ENCODE results near the gene GNB1L.

GNB1L gene

DNA sequence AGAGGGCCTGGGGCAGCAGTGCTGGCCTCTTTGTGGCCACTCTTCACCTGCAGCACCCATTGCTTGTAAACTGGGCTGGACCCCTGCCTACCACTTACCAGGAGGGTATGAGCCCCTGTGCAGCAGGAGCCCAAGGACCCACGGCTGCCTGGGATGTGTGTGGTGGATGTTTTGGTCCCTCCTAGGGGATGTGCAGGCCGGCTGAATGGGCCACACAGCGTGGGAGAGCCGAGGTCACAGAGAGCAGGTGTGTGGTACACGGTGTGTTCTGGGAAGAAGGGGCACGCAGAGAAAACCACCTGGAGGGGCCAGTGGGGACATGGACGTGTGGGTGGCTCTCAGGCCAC lies 19.3 kb upstream of the GNB1L start:
- peaks cover 9% of the 10 kb centered on the region for H3K4me1 ChIP-seq (ENCODE audit: insufficient read depth, insufficient read length)
- no peak for DNase-seq (ENCODE audit: low read depth, low spot score)
- no peaks in the 10 kb centered on the region for H3K9me3 ChIP-seq (ENCODE audit: insufficient read depth, low read length)
- H3K4me3 ChIP-seq (ENCODE audit: insufficient read length, low read depth): no peak overlapping the region
- H3K36me3 ChIP-seq (ENCODE audit: insufficient read depth, insufficient read length, low read length): peaks cover 38% of the 10 kb centered on the region
- no peak for TF ChIP-seq YY1 (IDR thresholded peaks at IDR 0.05; ENCODE audit: insufficient read depth, insufficient read length)
- no peak for TF ChIP-seq ZNF274 (IDR thresholded peaks at IDR 0.05; ENCODE audit: low read depth, low read length)
- no peak for TF ChIP-seq SUZ12 (IDR thresholded peaks at IDR 0.05; ENCODE audit: extremely low read depth, insufficient read depth, insufficient read length)
- H3K9ac ChIP-seq (ENCODE audit: insufficient read length, low read depth): no peak overlapping the region
- no peaks in the 10 kb centered on the region for H3K27me3 ChIP-seq (ENCODE audit: insufficient read depth, insufficient read length)

DNA sequence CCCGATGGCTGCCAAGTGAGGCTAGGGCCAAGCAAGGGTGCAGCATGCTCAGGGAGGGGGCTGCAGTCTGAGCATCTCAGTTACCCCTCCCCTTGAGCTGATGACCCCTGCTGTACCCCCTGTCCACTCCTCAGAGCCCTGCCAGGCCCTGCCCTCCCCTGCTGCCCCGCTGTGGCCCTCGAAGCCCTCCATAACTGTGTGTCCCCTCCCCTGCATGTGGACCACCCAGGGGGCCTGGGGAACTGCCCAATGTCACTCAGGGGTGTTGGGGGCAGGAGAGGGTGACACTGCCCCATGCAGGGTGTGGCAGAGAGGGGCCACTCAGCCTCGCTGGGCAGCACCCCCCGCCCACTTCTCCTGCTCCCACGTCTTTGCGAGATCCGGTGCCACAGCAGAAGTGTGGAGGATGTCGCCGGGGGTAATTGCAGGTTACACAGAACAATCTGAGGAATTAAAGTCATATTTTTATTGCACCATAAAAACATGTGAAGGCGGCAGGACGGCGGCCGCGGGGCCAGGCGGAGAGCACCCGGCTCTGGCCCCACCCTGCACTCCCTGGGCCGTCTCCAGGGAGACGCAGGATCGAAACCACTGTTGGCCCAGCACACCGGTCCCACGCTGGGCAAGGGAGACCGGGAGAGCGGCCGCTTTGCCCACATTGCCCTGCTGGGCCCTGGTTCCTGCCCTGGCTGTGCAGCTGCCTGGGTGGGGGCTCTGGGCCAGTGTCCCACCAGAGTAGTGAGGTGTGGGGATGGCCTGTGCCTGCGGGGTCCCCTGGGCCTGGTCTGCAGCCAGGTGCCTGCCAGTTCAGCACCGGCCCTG lies 18.7 kb upstream of the GNB1L start:
- DNase-seq (ENCODE audit: low read depth, low spot score): no peak
- Histone ChIP-seq H3K9ac (ENCODE audit: insufficient read length, low read depth) (no peak overlapping the region), H3K27me3 (ENCODE audit: insufficient read depth, insufficient read length) (no peaks in the 10 kb centered on the region), H3K4me1 (ENCODE audit: insufficient read depth, insufficient read length) (peaks cover 9% of the 10 kb centered on the region), H3K36me3 (ENCODE audit: insufficient read depth, insufficient read length, low read length) (peaks cover 33% of the 10 kb centered on the region), H3K9me3 (ENCODE audit: insufficient read depth, low read length) (no peaks in the 10 kb centered on the region), H3K4me3 (ENCODE audit: insufficient read length, low read depth) (no peak overlapping the region)
- TF ChIP-seq ZNF274 (IDR thresholded peaks at IDR 0.05; ENCODE audit: low read depth, low read length) (no peak), YY1 (IDR thresholded peaks at IDR 0.05; ENCODE audit: insufficient read depth, insufficient read length) (no peak), SUZ12 (IDR thresholded peaks at IDR 0.05; ENCODE audit: extremely low read depth, insufficient read depth, insufficient read length) (no peak)

DNA sequence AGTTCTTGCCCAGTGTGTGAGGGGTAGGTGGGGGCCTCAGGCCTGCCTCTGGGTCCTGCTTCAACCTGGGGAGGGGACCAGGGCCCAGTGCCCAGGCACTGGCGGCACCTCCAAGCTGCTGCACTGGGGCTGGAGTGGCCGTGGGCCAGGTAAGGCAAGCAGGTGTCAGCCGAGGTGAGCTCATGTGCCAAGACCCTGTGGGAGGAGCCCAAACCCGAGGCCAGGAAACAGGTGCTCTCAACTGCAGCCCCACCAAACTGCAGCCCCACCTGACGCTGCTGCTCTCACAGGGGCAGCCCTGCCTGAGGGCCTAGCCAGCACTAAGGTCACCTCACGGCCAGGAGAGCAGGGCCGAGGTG lies 18.1 kb upstream of the GNB1L start:
- H3K27me3 ChIP-seq (ENCODE audit: insufficient read depth, insufficient read length): no peaks in the 10 kb centered on the region
- peaks cover 27% of the 10 kb centered on the region for H3K36me3 ChIP-seq (ENCODE audit: insufficient read depth, insufficient read length, low read length)
- DNase-seq (ENCODE audit: low read depth, low spot score): no peak
- H3K9ac ChIP-seq (ENCODE audit: insufficient read length, low read depth): no peak overlapping the region
- no peak overlapping the region for H3K4me3 ChIP-seq (ENCODE audit: insufficient read length, low read depth)
- TF ChIP-seq YY1 (IDR thresholded peaks at IDR 0.05; ENCODE audit: insufficient read depth, insufficient read length) (no peak), SUZ12 (IDR thresholded peaks at IDR 0.05; ENCODE audit: extremely low read depth, insufficient read depth, insufficient read length) (no peak), ZNF274 (IDR thresholded peaks at IDR 0.05; ENCODE audit: low read depth, low read length) (no peak)
- no peaks in the 10 kb centered on the region for H3K9me3 ChIP-seq (ENCODE audit: insufficient read depth, low read length)
- H3K4me1 ChIP-seq (ENCODE audit: insufficient read depth, insufficient read length): peaks cover 6% of the 10 kb centered on the region

DNA sequence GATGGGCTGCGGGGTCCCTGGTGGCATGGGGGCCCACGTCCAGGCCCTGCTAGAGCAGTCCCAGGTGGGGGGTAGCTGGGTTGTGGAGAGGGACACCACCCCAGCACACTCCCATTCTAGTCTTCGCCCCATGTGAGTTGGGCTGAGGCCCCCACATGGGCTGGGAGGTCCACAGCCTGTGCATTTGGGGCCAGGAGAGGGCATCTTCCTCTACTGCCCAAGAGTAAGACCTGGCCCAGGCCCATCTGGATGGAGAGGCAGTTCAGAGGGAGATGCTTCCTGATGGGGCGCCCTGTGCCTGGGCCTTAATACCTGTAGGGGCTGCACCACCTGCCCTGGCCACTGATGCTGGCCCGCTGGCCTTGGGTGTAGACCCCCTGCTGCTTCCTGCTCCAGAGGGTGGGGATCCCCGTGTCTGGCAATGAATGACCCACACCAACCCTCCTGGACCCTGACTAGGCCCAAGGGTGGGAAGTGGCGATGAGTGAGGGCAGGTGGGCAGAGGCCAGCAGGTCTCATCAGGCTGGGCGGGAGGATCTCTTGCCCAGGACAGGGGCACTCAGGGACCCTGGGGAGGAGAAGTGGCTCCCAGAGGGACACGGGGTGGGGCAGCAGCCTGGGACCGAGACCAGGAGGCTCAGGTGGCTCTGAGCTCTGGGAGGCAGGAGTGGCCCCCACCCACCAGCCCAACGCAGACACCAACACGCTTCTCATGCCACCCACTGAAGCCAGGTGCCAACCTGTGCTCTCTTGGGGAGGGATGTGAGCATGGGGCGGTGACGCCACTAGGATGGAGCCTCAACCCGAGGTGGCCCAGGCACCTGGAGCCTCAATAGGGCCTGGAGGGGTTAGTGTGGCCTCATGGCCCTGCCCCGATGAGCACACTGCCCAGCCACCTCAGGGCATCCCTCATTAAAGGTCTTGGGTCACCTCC lies 17.4 kb upstream of the GNB1L start:
- TF ChIP-seq YY1 (IDR thresholded peaks at IDR 0.05; ENCODE audit: insufficient read depth, insufficient read length): no peak
- no peak for TF ChIP-seq ZNF274 (IDR thresholded peaks at IDR 0.05; ENCODE audit: low read depth, low read length)
- no peak for TF ChIP-seq SUZ12 (IDR thresholded peaks at IDR 0.05; ENCODE audit: extremely low read depth, insufficient read depth, insufficient read length)
- H3K27me3 ChIP-seq (ENCODE audit: insufficient read depth, insufficient read length): no peaks in the 10 kb centered on the region
- H3K4me1 ChIP-seq (ENCODE audit: insufficient read depth, insufficient read length): peaks cover 6% of the 10 kb centered on the region
- H3K9ac ChIP-seq (ENCODE audit: insufficient read length, low read depth): no peak overlapping the region
- no peak for DNase-seq (ENCODE audit: low read depth, low spot score)
- H3K36me3 ChIP-seq (ENCODE audit: insufficient read depth, insufficient read length, low read length): peaks cover 20% of the 10 kb centered on the region
- no peaks in the 10 kb centered on the region for H3K9me3 ChIP-seq (ENCODE audit: insufficient read depth, low read length)
- H3K4me3 ChIP-seq (ENCODE audit: insufficient read length, low read depth): no peak overlapping the region

DNA sequence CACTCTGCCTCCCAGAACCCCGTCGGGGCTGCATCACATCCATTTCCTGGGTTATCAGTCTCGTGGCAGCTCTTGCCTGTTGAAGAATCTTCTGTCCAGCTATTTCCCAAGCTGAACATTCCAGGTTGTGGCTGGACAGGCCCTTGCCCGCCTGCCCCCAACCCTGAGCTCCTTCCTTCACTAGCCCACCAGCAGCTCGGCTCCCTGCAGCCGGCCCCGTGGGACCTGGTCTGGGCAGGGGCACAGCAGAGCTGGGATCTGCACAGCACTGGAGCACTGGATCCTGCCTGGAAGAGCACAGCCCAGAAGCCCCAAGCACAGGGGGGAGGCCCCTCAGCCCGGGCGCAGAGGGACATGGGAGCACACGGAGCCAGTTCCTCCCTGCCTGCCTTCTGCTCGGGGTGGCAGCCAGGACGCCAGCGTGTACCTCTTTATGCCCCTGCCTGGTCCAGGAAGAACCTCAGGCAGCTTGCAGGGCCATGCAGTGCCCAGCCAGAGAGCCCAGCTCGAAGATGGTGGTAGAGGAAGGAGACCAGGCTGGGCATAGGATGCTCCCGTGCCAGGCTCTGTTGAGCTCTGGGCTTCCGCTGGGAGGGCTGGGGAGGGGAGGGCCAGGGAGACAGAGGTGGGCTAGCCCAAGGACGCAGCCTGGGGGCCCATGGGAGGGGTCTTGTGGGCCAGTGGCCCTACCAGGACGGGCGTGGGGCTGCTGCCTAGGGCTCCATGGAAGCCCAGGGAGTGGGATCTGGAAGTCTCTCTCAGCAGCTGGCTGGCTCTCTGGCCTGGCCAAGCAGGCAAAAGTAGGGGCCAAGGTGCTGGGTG lies 16.6 kb upstream of the GNB1L start:
- Histone ChIP-seq H3K9ac (ENCODE audit: insufficient read length, low read depth) (no peak overlapping the region), H3K9me3 (ENCODE audit: insufficient read depth, low read length) (no peaks in the 10 kb centered on the region), H3K4me1 (ENCODE audit: insufficient read depth, insufficient read length) (peaks cover 6% of the 10 kb centered on the region), H3K27me3 (ENCODE audit: insufficient read depth, insufficient read length) (no peaks in the 10 kb centered on the region), H3K36me3 (ENCODE audit: insufficient read depth, insufficient read length, low read length) (peaks cover 14% of the 10 kb centered on the region), H3K4me3 (ENCODE audit: insufficient read length, low read depth) (no peak overlapping the region)
- TF ChIP-seq SUZ12 (IDR thresholded peaks at IDR 0.05; ENCODE audit: extremely low read depth, insufficient read depth, insufficient read length): no peak
- TF ChIP-seq YY1 (IDR thresholded peaks at IDR 0.05; ENCODE audit: insufficient read depth, insufficient read length): no peak
- no peak for TF ChIP-seq ZNF274 (IDR thresholded peaks at IDR 0.05; ENCODE audit: low read depth, low read length)
- no peak for DNase-seq (ENCODE audit: low read depth, low spot score)

DNA sequence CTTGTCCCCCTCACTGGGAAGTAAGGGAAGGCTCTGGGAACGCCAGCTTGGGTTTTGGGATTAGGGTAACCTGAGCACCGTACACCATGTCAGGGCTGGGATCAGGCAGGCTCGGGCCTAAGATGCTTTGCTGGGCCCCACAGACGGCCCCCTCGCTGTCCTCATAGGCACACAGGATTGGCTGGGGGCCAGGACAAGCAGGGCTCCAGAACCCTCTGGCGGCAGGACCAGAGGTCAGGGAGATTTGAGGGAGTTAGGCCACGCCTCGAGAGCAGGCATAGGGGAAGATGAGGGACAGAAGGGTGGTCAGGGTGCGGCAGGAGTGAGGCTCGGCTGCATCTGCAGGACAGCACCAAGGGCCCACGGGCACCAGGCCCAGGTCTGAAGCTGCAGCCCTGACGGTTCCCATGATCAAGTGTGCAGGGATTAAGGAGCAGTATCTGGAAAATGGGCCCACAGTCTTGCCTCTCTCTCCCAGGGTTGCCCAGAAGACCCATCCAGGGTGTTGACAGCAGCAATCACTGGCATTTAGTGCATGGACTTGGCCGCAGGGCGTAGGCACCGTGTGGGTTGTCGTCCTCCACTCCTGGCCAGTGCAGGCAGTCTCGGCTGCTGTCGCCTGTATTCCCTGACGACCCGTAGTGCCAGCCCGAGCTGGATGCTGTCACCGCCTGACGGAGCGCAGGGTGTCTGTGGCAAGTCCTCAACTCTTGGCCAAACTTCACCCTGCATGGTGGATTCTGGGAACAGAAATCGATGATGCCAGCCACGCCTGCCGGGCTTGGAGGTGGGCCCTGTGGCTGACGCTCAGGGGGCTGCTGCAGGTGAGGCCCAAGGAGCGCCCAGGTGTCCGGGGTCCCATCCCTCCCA lies 15.7 kb upstream of the GNB1L start:
- peak overlapping the region; percentile 1 for H3K9ac ChIP-seq (ENCODE audit: insufficient read length, low read depth)
- DNase-seq (ENCODE audit: low read depth, low spot score): no peak
- TF ChIP-seq YY1 (IDR thresholded peaks at IDR 0.05; ENCODE audit: insufficient read depth, insufficient read length) (no peak), SUZ12 (IDR thresholded peaks at IDR 0.05; ENCODE audit: extremely low read depth, insufficient read depth, insufficient read length) (no peak), ZNF274 (IDR thresholded peaks at IDR 0.05; ENCODE audit: low read depth, low read length) (no peak)
- peaks cover 14% of the 10 kb centered on the region for H3K36me3 ChIP-seq (ENCODE audit: insufficient read depth, insufficient read length, low read length)
- H3K4me1 ChIP-seq (ENCODE audit: insufficient read depth, insufficient read length): peaks cover 6% of the 10 kb centered on the region
- H3K4me3 ChIP-seq (ENCODE audit: insufficient read length, low read depth): no peak overlapping the region
- no peaks in the 10 kb centered on the region for H3K9me3 ChIP-seq (ENCODE audit: insufficient read depth, low read length)
- H3K27me3 ChIP-seq (ENCODE audit: insufficient read depth, insufficient read length): no peaks in the 10 kb centered on the region

All from NT2/D1 (cell line).